Measurements from ENCODE around the gene OR51B4.

DNA sequence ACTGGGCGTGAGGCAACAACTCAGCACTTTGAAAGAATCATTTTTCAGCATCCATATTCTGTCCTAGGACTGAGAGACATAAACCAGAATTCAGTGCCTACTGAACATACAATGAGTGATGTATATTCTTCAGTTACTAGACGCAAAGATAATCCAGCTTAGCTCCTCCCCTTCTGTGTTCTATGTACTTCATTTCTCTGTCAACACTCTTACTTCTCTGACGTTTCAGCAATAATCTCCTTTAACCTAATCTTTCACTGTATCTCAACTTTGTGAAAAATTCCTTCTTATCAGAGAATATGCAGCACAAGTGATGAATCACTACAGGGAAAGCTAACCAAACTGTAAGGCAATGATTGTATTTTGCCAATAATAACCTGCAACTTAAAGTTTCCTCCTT is 44.1 kb upstream of the OR51B4 start:
- TF ChIP-seq BRCA1 (IDR thresholded peaks at IDR 0.05): no peak
- no peak for TF ChIP-seq BRCA1 (CRISPR knock-in tag; IDR thresholded peaks at IDR 0.05)
- no peak for TF ChIP-seq SPI1 (IDR thresholded peaks at IDR 0.05; ENCODE audit: borderline replicate concordance, low read depth, low read length)
- no peak for TF ChIP-seq CHD4 (IDR thresholded peaks at IDR 0.05; ENCODE audit: insufficient read depth, insufficient replicate concordance, low read depth, low read length, poor library complexity, severe bottlenecking)
